PC-3 (cell line): ENCODE results near the gene SH3BP5. TPM values are rescaled to one million over a fixed set of nuclear protein-coding genes. Genes with fewer than 3 reads are reported as not detected.

Experiments
- ATAC-seq: fragments of 200-7000 bp; cut with Tn5 transposase; 2 replicates; pipeline ENCODE4 v1.9.1; 2020; ENCODE audit warnings: mild to moderate bottlenecking, moderate library complexity
- BruUV-seq: library from RNA; stranded (reverse); fragments of 400-500 nt; replicated peaks from 2 replicates; lab custom pipeline; 2021; lab: Mats Ljungman, UMichigan
- CTCF ChIA-PET: fragments of 300-600 bp; sonication (Branson Sonifier 250); formaldehyde crosslinking; loops from one replicate; lab custom pipeline; 2022; ENCODE audit warnings: antibody characterized with exemption; lab: Charles Lee
- POLR2A ChIA-PET: fragments of 300-600 bp; sonication (Branson Sonifier 250); formaldehyde crosslinking; loops from one replicate; lab custom pipeline; 2022; ENCODE audit warnings: antibody characterized with exemption; ENCODE audit not compliant: unreplicated experiment; lab: Charles Lee
- DNase-seq: peaks from one replicate; pipeline ENCODE4 v3.0.0-alpha.2; 2015
- H2AFZ ChIP-seq: fragments of 300-600 bp; sonication (generic); 2 replicates; pipeline ENCODE4 v1.6.0; 2016; ENCODE audit warnings: antibody characterized with exemption, low read length
- H3F3A ChIP-seq: fragments of 300-600 bp; sonication (generic); one replicate; pipeline ENCODE4 v1.6.0; 2017; ENCODE audit warnings: antibody characterized with exemption, low read length, control low read depth, mild to moderate bottlenecking; ENCODE audit not compliant: unreplicated experiment
- H3K27ac ChIP-seq: fragments of 300-600 bp; sonication (generic); 2 replicates; pipeline ENCODE4 v1.5.1; 2016; ENCODE audit warnings: mild to moderate bottlenecking, low read length
- H3K27me3 ChIP-seq: fragments of 300-600 bp; sonication (generic); 2 replicates; pipeline ENCODE4 v1.6.1; 2016; ENCODE audit warnings: low read length, mixed read lengths
- H3K36me3 ChIP-seq: fragments of 300-600 bp; sonication (generic); 2 replicates; pipeline ENCODE4 v1.6.1; 2016; ENCODE audit warnings: low read depth, mixed run types, low read length, mixed read lengths
- H3K4me1 ChIP-seq: fragments of 300-600 bp; sonication (generic); 2 replicates; pipeline ENCODE4 v1.5.1; 2016; ENCODE audit warnings: low read length; ENCODE audit not compliant: insufficient read depth
- H3K4me2 ChIP-seq: fragments of 300-600 bp; sonication (generic); 2 replicates; pipeline ENCODE4 v1.6.0; 2016; ENCODE audit warnings: low read length
- H3K4me3 ChIP-seq: fragments of 300-600 bp; sonication (generic); 2 replicates; pipeline ENCODE4 v1.5.1; 2016; ENCODE audit warnings: mild to moderate bottlenecking, low read length, mixed read lengths
- H3K79me2 ChIP-seq: fragments of 300-600 bp; sonication (generic); 2 replicates; pipeline ENCODE4 v1.6.1; 2017; ENCODE audit warnings: low read length, mixed read lengths
- H3K9ac ChIP-seq: fragments of 300-600 bp; sonication (generic); 2 replicates; pipeline ENCODE4 v1.6.0; 2016; ENCODE audit warnings: mild to moderate bottlenecking, low read length
- H3K9me2 ChIP-seq: fragments of 300-600 bp; sonication (generic); replicated peaks from 2 replicates; pipeline ENCODE4 v1.6.1; 2016; ENCODE audit warnings: mixed run types, low read length, mixed read lengths
- H3K9me3 ChIP-seq: fragments of 300-600 bp; sonication (generic); 2 replicates; pipeline ENCODE4 v1.6.1; 2016; ENCODE audit warnings: low read length, mixed read lengths
- H4K20me1 ChIP-seq: fragments of 300-600 bp; sonication (generic); 2 replicates; pipeline ENCODE4 v1.6.1; 2016; ENCODE audit warnings: low read length, mixed read lengths
- CTCF ChIP-seq: fragments of 300-600 bp; sonication (generic); conservative IDR thresholded peaks from 2 replicates; pipeline ENCODE4 v1.5.1; 2017; ENCODE audit warnings: antibody characterized with exemption, low read depth, mild to moderate bottlenecking, low read length
- EZH2 ChIP-seq: fragments of 300-600 bp; sonication (generic); IDR thresholded peaks from one replicate; pipeline ENCODE4 v1.6.1; 2017; ENCODE audit warnings: antibody characterized with exemption, mild to moderate bottlenecking, low read length; ENCODE audit not compliant: unreplicated experiment
- EZH2phosphoT487 ChIP-seq: fragments of 300-600 bp; sonication (generic); IDR thresholded peaks from 2 replicates; pipeline ENCODE4 v1.6.1; 2018; ENCODE audit warnings: mild to moderate bottlenecking, antibody characterized with exemption, low read length, borderline replicate concordance
- intact Hi-C: fragments of 100-400 bp; cut with micrococcal nuclease; formaldehyde crosslinking; loops from 2 replicates; pipeline ENCODE4 v1.9.0; 2023
- total RNA-seq: library from RNA; depleted of rRNA; stranded (reverse); fragments of >200 nt; gene quantifications from 2 replicates; pipeline ENCODE4 v1.2.3, GENCODE V29; 2014

The SH3BP5 gene
- total RNA-seq, 1 experiment from 2014 or later: 21.2 TPM

- CTCF ChIA-PET: no interaction called here
- intact Hi-C loops: no loop called here
- Histone ChIP-seq H3K27me3 (no peaks in the 10 kb centered on the region), H3K4me2 (no peak overlapping the region), H3F3A (no peaks in the 10 kb centered on the region), H4K20me1 (no peaks in the 10 kb centered on the region), H3K9ac (no peak overlapping the region), H3K4me1 (peaks cover 15% of the 10 kb centered on the region), H3K9me2 (no peaks in the 10 kb centered on the region), H2AFZ (no peak overlapping the region), H3K4me3 (no peak overlapping the region), H3K36me3 (no peaks in the 10 kb centered on the region), H3K79me2 (peaks cover 12% of the 10 kb centered on the region), H3K27ac (no peak overlapping the region), H3K9me3 (no peaks in the 10 kb centered on the region)
- BruUV-seq: no TSS peak
- POLR2A ChIA-PET: interaction anchor here (0.7 kb wide), 1 partner anchor 130 kb away, joined by 5 read pairs; the partner anchor contains the start of gene CAPN7
- DNase-seq (no peak), ATAC-seq (no peak)
- TF ChIP-seq CTCF (no peak), EZH2 (no peak), EZH2phosphoT487 (no peak)
These were observed 3.7 kb upstream of the SH3BP5 start for GRCh38 chr3:15336057-15336456.

GRCh38 chr3:15333956-15334263 is 1.5 kb upstream of the SH3BP5 start:
- POLR2A ChIA-PET: no interaction called here
- H3K79me2 ChIP-seq: peaks cover 30% of the 10 kb centered on the region
- no peaks in the 10 kb centered on the region for H3K36me3 ChIP-seq
- no peak overlapping the region for H3K4me2 ChIP-seq
- H3K4me3 ChIP-seq: no peak overlapping the region
- no peak for DNase-seq
- BruUV-seq: no TSS peak
- H3K27me3 ChIP-seq: no peaks in the 10 kb centered on the region
- no peak overlapping the region for H2AFZ ChIP-seq
- CTCF ChIA-PET: interaction anchor here (0.6 kb wide), 2 partner anchors 45 to 66 kb away, joined by 3 to 5 read pairs; no protein-coding TSS in a partner anchor
- no peaks in the 10 kb centered on the region for H3K9me2 ChIP-seq
- no peak overlapping the region for H3K27ac ChIP-seq
- H3F3A ChIP-seq: no peaks in the 10 kb centered on the region
- H3K9me3 ChIP-seq: no peaks in the 10 kb centered on the region
- H3K9ac ChIP-seq: no peak overlapping the region
- peaks cover 18% of the 10 kb centered on the region for H3K4me1 ChIP-seq
- no peaks in the 10 kb centered on the region for H4K20me1 ChIP-seq
- intact Hi-C loops: no loop called here
- no peak for TF ChIP-seq EZH2
- TF ChIP-seq EZH2phosphoT487: no peak
- TF ChIP-seq CTCF: no peak
- ATAC-seq: no peak

- H2AFZ ChIP-seq: peak overlapping the region; percentile 95
- H3K9ac ChIP-seq: no peak overlapping the region
- H3K4me2 ChIP-seq: peak overlapping the region; percentile 96
- peaks cover 24% of the 10 kb centered on the region for H3K4me1 ChIP-seq
- POLR2A ChIA-PET: interaction anchor here (0.6 kb wide), 2 partner anchors 44 to 73 kb away, joined by 3 to 5 read pairs; no protein-coding TSS in a partner anchor
- DNase-seq (peak; percentile 17), ATAC-seq (no peak)
- peaks cover 30% of the 10 kb centered on the region for H3K79me2 ChIP-seq
- intact Hi-C loops: no loop called here
- H3K9me3 ChIP-seq: no peaks in the 10 kb centered on the region
- H3F3A ChIP-seq: no peaks in the 10 kb centered on the region
- CTCF ChIA-PET: interaction anchor here (0.6 to 1.6 kb wide), 5 partner anchors 46 to 65 kb away, joined by 3 to 20 read pairs (median 5); no protein-coding TSS in a partner anchor
- no peaks in the 10 kb centered on the region for H3K9me2 ChIP-seq
- H3K27ac ChIP-seq: no peak overlapping the region
- peak overlapping the region; percentile 99; the same call in 1 of the 2 replicates for H3K4me3 ChIP-seq
- H4K20me1 ChIP-seq: no peaks in the 10 kb centered on the region
- H3K36me3 ChIP-seq: no peaks in the 10 kb centered on the region
- no peak for TF ChIP-seq EZH2phosphoT487
- TF ChIP-seq CTCF: no peak
- no peak for TF ChIP-seq EZH2
- no peaks in the 10 kb centered on the region for H3K27me3 ChIP-seq
- BruUV-seq: no TSS peak
These were observed 941 bp upstream of the SH3BP5 start for GRCh38 chr3:15333099-15333955.
